Ramos (cell line): ENCODE data around the gene NSUN3.
"Not testable (repeated sequence)": the region's sequence is repeated elsewhere in the genome, so short reads cannot be mapped to it uniquely, and the experiment has no call there.

Experiments used
- in situ Hi-C: fragments of 300-500 bp; cut with MboI; formaldehyde crosslinking; loops from one replicate; pipeline ENCODE4 v1.14.3; 2022; ENCODE audit warnings: low sequenced_read_pairs; ENCODE audit not compliant: unreplicated experiment

NSUN3 gene

DNA sequence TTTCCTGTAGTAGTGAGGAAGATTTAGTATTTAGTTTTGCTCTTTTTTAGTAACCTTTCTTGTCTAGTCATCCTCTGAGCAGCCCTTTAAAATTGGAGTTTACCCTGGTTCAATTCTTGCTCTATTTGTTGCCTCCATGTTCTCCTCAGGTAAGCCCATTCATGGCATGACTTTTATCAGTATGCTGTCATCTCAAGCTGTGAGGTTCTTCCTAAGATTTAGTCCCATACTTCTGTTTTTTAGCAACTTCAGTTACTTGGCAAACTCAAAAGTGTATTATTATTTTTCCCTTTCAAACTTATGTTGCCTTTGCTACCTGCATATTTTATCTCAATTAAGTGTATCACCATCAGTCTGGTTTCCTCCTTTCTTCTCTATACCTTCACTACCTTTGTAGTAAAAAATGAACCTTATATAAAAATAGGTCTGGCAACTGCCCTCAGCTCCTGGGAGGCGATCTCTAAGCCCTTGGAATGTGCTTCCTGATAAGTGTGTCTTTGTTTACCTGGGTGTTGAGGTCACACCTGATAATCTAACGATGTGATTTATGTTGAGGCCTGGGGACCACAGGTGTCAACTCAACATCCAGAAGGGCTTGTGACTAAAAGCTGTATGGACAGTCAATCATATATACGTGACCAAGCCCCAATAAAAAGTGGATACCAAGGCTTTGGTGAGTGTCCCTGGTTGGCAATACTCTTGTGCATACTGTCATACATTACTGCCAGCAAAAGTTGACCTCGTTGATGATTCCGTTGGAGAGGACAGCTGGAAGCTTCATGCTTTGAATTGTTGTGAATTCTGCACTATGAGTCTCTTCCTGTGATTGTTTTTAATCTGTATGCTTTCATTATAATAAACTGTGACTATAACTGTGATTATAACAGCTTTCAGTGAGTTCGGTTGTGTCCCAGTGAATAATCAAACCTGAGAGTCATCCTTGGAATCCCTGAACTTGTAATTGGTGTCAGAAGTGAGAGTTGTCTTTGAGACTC is 3.9 kb downstream of the NSUN3 start:
- in situ Hi-C loops, result no loop called here

DNA sequence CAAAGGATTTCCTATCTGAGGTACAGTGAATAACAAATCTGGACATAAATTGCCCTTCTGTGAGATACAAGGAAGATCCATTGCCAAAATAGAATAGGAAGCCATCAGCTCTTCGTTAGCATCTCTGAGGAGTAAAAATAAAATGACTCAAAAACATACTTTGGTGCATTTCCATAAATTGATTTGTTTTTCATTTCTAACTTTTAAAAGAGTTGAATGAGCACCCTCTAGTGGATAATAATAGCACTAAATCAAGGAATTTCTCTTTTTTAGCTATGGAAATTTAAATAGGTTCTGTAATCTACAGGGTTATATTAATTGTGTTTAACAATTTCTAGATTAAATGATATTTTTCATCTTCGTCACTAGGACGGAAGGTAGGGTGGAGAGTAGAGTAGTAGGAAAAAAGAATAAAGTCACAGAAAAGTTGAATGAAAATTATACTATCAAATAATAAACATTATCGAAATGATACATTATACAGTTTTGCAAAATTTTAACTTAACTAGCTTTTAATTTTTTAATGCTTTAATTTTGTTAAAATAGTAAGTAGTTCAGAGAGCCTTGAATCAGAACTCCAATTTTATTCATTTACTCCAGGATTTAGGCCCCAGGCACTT is 6.4 kb downstream of the NSUN3 start:
- in situ Hi-C loops, result no loop called here

DNA sequence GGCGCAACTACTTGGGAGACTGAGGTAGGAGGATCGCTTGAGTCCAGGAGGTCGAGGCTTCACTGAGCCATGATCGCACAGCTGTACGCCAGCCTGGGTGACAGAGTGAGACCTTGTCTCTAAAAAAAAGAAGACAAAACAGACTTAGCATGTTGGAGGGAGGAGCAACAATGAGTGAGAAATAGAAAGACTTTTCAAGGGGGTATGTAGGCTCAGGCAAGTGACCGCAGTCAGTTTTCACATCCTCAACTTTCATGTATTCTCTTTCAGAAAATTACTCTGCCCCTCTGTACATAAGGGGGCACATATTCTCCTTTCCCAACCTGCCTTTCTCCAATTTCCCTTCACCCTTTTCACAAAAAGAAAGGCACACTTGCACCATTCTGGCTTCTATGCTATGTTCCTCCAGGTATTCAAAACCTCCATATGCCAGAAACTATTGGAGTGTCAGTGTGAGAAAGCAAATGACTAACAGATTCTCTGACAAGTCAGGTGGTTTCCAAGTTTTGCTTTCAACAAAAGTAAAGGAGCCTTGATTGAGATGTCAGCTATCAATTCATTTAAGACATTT is 7.6 kb downstream of the NSUN3 start:
- in situ Hi-C loops, result no loop called here

DNA sequence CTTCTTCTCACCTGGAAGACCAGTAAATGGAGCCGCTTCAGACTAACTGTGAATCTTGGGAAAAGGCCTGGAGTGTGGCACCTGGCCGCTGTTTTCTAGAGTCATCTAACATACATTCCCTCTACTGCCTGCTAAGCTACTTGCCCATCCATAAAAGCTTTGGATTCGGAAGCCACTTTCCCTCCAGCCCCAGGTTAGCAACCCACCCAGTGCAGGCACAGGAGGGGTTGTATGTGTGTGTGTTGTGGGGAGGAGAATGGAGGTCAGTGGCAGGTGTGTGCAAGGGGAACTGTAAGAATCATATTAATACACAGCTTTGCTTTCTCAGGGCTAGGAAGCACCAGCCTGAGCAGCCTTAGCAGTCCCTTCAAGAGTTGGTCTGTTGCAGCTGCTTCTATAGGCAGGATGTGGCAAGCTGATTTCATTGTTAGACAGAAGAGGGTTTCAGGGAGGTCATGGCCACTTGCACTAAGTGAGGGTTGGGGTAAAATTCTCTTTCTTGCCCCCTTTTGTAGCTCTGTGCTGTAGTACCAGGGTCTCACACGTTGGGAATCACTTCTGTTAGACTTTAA is 8.9 kb downstream of the NSUN3 start:
- in situ Hi-C loops, result no loop called here

DNA sequence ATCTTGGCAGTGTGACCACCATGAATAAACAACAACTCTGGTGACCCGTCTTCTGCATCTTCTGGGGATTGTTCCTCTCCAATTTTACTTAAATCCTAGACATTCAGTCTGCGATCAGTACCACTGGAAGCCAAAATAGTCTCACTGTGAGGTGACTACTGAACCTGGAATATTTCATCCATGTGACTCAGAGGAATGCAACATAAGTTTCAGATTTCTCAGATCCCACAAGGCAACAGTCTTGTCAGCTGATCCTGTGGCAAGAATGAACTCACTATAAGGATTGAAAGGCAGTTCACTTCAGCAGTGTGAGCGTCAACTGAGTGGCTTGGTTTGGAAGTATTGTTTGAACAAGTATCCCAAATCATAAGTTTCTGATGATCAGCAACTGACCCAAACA is 13.2 kb downstream of the NSUN3 start:
- in situ Hi-C loops, result no loop called here

DNA sequence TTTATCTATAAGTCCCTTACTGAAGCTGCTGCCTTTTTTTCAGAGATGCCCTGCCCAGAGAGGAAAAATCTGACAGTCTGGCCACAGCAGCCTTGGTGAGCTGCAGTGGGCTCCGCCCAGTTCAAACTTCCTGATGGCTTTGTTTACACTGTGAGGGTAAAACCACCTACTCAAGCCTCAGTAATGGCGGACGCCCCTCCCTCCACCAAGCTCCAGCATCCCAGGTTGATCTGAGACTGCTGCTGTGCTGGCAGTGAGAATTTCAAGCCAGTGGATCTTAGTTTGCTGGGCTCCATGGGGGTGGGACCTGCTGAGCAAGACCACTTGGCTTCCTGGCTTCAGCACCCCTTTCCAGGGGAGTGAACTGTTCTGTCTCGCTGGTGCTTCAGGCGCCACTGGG is 17.7 kb downstream of the NSUN3 start:
- in situ Hi-C loops, result not testable (repeated sequence)

DNA sequence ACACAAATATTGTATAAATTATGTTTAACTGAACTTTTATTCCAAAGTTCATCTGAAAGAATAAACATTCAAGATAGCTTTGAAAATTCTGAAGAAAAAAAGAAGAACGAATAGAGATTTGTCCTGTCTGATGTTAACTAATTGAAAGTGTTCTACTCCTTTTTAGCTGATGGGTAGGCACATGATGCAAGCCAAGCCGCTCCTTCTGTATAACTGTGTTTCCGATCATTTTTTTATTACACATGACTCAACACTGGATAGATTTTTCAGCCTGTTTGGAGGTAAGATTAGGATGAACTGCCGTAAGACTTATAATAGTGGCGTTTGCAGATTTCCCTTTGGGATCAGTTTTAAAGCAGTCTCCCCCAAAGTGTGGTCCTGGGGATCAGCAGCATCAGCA is 19.0 kb downstream of the NSUN3 start:
- in situ Hi-C loops, result no loop called here

DNA sequence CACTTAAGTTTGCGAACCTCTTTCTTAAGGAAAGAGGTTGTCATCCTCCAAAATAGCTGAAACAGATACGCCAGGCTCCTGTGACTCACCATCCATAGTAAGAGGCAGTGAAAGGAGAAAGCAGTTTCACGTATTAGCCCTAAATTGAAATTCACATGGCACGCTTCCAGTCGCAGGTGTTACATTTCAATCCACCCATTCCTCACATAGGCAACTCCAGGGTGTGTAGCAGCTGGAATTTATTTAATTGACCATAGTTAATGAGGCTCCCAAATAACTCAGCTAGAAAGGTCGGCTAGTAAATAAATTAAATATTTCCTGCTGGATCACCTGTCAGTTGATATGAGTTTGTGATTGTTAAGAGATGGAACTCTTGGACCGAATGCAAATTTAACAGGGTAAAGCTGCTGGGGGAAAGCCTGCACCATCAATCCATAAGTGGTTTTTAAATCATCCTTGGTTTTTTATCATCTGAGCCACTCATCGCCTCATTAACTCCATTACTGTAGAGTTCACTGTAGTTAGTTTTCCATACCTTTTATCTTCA is 19.6 kb downstream of the NSUN3 start:
- in situ Hi-C loops, result no loop called here

DNA sequence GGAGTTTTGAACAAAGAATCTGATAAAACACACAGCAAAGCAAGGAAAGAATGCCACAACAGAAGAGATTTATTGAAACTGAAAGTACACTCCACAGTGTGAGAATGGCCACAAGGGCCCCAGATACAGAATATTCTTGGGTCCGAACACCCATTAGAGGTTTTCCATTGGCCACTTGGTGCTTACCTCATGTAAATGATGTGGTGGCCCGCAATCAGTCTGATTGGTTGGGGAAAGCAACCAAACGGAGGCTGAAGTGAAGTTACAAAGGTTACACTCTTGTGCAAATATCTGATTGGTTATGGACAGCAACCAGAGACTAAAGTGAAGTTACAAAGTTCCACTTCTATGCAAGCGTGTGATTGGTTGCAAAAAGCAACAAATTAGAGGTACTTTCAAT is 20.4 kb downstream of the NSUN3 start:
- in situ Hi-C loops, result no loop called here

DNA sequence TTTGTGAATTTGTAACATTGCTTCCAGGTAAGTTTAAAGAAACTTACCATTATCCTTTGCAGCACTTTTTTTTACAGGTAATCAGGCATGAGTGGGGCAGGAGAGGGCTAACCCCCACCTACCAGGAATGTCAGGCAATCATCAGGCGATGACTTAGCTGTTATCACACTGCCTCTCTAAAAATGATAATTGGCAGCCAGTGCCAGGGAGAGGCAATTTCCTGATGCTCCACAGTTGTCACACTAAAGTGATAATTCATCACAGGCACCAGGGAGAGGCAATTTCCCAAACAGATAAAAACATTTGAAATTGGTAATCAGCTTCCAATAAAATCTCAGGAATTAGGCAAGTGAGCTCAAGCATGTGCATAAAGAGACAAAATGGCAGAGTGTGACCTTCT is 26.3 kb downstream of the NSUN3 start:
- in situ Hi-C loops, result no loop called here

DNA sequence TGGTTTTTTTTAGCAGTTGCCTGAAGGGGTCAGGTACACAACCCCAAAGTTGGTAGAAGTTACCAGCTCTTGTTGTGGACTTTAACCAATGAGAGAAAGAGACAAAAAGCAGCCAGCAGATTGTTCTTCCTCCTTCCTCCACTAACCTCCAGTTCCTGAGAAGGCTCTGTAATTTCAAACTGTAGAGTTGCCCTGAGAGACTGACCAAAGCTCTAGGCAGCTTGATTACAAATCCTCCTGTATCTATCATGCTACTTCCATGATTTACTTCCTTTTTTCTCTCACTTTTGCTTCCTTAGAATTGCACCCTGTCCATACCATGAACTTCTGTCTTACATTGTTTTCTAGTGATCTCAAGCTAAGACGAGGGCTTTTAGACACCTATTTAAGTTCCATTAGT is 29.2 kb downstream of the NSUN3 start:
- in situ Hi-C loops, result no loop called here

DNA sequence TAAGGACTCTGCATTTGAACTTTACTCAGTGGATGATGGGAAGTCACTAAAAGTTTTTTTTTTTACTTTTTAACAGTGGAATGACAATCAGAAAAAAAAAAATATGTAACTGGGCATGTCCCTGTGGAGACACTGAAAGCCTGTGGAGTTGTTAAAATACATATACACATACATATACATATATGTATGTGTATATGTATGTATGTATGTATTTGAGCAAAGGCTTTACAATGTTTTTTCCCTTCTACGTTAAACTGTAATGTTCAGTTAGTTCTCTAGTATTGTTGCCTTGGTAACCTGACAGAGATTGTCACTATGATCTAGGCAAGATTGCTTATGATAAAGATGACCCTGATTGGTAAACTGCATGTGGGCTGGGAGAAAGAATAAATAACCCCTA is 30.3 kb downstream of the NSUN3 start:
- in situ Hi-C loops, result no loop called here

DNA sequence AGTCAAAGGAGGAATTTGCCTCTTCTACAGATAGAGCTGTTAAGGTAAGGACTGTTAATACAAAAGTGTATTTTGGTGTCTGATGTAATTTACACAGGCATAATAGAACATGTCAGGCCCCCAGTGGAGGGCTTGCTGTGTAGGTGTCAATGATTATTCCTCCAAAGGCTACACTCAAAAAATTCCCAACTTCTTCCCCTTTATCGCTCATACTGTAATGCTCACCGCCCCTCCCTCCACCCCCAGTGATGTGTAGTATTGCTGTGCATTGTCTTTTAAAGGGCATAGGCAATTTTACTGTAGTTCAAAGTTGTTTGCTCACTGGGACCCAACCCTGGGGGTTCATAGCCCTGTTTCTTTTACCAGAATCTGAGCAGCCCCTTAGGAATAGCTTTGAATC is 32.2 kb downstream of the NSUN3 start:
- in situ Hi-C loops, result no loop called here

DNA sequence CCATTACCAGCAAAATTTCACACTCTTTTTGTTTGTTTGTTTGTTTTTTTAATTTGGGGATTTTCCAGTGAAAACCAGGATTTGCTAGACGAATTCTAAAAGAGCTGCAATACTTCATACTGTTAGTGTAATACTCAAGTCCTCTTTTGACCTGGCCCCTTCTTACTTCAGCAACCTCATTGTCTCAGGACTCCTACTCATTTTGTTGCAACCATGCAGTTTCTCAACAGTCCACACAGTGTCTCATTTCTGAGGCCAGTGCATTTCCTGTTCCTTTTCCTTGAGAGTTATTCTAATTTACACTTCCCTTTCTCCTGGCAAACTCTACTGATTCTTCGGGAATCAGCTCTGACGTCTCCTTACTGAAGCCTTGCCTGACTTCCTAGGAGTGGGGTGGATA is 35.6 kb downstream of the NSUN3 start:
- in situ Hi-C loops, result no loop called here

DNA sequence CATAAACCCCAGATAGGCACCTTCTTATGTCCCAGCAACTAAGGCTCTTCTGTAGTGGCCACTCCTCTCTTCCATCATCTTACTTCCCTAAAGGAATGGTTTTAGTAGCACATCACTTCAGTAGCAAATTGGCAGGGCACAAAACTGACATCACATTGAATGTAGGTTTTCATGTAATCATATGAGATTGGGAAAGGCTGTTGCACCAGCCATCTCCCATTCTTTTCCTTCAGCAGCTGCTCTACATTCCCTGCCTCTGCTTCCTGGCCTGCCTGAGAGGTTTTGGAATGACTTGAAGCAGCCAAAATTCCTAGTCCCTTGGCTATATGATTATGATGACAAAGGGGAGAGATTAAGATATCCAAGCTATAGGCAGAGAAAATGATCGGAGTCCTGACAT is 36.5 kb downstream of the NSUN3 start:
- in situ Hi-C loops, result no loop called here

DNA sequence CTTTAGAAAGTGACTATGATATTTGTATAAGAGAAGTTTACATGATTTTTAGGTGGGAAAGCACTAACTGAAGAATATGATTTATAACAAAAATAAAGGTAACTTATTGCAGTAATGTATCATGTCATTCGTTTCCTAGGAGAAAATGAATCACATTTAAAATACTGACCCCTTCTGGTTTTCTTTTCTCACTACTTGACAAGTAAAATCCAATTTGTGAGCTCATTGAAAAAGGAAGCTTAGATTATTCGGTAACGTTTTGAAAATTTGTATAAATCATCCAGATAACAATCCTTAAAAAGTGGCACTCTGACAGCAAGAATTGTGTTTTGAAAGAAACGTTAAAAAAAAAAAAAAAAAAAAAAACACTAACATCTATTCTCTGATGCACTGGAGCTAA is 39.0 kb downstream of the NSUN3 start:
- in situ Hi-C loops, result no loop called here

DNA sequence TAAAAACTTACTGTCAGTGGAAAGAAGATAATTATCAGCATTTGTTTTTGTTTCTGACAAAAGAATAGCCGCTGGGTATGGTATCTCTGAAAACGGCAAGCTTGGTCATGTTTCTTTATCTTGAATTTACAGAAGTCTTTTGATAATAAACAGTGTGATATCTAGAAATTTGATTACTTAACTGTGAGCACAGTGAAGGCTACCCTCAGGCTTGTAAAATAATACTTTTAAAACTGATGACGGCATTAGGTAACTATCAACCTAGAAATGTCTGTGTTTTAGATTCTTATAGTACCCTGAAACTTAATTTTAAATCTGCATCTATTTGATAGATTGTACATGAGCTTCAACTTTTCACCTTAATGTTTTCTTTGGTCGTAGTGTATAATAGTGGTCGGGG is 43.4 kb downstream of the NSUN3 start:
- in situ Hi-C loops, result no loop called here

DNA sequence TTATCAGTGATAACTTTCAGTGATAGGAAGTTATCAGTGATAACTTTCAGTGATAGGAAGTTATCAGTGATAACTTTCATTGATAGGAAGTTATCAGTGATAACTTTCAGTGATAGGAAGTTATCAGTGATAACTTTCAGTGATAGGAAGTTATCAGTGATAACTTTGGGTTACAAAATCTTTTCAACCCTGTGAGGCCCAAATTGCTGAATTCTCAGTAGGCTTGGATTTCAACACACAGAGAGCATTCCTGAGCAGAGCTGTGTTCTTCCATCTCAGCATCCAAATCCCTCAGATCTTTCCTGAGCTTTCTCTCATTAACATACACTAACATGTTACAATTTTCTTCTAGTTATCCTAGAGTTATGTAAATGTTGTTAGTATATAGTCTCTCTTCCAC is 47.4 kb downstream of the NSUN3 start:
- in situ Hi-C loops, result not testable (repeated sequence)

DNA sequence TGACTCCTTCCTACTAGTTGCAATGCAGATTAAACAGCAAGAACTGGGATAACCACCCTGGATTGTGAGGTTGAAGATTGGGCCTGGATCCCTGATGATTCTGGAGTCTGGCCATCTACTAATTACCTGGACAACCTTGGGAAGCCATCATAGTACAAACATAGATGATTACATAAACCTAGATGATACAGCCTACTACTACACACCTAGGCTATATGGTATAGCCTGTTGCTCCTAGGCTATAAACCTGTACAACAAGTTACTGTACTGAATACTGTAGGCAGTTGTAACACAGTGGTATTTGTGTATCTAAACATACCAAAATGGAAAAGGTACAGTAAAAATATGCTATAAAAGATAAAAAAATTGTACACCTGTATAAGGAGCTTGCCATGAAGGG is 48.0 kb downstream of the NSUN3 start:
- in situ Hi-C loops, result no loop called here

DNA sequence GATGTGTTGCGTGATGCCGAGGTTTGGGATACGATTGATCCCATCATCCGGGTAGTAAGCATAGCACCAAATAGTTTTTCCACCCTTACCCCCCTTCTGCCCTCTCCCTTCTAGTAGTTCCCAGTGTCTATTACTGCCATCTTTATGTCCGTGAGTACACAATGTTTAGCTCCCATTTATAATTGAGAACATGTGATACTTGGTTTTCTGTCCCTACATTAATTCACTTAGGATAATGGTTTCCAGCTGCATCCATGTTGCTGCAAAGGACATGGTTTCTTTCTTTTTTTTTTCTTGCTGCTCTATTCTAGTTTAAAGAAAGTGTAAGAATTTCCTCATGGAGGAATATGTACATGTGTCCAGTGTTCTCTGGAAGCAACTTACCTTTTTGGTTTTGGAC is 51.8 kb downstream of the NSUN3 start:
- in situ Hi-C loops, result no loop called here

DNA sequence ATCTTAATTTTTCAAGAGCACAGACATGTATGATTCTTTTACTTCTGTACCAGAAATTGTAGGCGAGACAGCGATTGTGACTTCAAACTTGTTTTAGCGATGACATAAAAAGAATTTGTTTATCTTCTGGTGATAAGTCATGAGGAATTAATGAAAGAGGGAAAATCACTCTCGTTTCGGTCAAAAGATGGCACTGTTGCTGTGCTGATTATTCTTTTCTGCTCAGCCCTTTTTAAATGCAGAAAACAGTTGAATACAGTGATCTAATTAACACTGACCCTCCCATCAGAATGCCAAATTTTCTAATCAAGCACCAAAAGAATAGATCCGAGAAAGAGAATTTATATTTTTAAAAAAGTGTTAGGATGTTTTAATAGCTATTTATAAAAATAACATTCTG is 52.6 kb downstream of the NSUN3 start:
- in situ Hi-C loops, result no loop called here
